Measurements from ENCODE around the gene ABCC2.

The ABCC2 gene

DNA sequence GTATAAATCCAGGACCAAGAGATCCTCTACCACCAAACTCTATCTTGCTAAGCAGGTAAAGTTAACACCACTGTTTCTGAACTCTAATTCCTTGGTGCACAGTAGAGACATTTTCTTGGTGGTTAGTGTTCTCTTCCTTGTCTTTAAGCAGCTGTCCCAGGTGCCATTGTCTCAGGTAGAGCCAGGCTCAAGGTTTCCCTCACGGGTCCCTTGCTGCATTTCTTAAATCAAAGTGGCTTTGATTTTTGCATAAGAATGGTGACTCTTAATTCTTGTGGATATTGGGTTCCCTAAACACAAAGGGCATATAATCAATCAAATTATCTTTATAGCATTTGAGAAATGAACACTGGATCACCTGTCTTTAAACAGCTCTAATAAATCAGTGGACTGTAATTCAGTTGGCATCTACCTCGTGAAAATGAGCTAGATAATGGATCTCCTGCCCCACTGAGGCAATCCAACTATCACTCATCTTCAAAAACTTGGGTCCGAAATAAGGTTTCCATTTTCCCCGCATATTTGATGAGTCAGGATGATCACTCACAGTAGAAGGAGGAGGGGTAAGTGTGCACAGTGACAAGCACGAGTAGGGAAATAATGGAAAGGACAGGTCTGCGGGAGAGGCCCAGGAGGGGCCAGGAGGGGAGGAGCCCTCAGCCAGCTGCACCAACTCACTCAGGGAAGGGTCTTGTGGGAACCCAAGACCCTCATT lies 2.4 kb downstream of the ABCC2 start:
- Mint-ChIP-seq H3K36me3 (peaks cover 4 to 34% of the 10 kb centered on the region in 2 donors), H3K4me1 (no peaks in the 10 kb centered on the region), H3K27ac (no peak overlapping the region)

DNA sequence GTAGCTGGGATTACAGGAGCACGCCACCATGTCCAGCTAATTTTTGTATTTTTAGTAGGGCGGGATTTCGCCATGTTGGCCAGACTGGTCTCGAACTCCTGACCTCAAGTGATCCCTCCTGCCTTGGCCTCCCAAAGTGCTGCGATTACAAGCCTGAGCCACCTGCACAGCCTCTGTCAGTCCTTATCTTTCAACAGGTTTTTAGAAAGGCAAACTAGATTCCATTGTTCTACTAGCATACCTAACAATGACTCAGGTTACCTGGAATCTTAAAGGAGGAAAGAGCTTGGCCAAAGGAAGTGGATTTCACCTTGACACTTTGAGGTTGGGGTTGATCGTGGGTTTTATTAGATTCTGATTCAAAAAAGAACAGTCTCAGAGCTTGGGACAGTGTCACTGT lies 3.2 kb downstream of the ABCC2 start:
- DNase-seq = no peak
- H3K36me3 Mint-ChIP-seq = peaks cover 4 to 34% of the 10 kb centered on the region in 2 donors
- H3K4me1 Mint-ChIP-seq = no peaks in the 10 kb centered on the region
- no peaks in the 10 kb centered on the region for H3K9me3 Mint-ChIP-seq
- no peak overlapping the region for H3K4me3 Mint-ChIP-seq
- no peak overlapping the region for H3K27ac Mint-ChIP-seq
- no peaks in the 10 kb centered on the region for H3K27me3 Mint-ChIP-seq
- ATAC-seq (replicated peaks) = no peak

More for the DNA sequence above, 2.4 kb downstream of the ABCC2 start:
- DNase-seq (no peak), ATAC-seq (replicated peaks) (no peak)
- Mint-ChIP-seq H3K9me3 (no peaks in the 10 kb centered on the region), H3K27me3 (no peaks in the 10 kb centered on the region), H3K4me3 (no peak overlapping the region)

- Mint-ChIP-seq H3K27ac (no peak overlapping the region), H3K36me3 (peaks cover 7 to 37% of the 10 kb centered on the region in 2 donors), H3K27me3 (no peaks in the 10 kb centered on the region), H3K9me3 (no peaks in the 10 kb centered on the region), H3K4me3 (no peak overlapping the region), H3K4me1 (no peaks in the 10 kb centered on the region)
- DNase-seq = no peak
- no peak for ATAC-seq (replicated peaks)
Observed at GRCh38 chr10:99787311-99787710, 4.9 kb downstream of the ABCC2 start.

GRCh38 chr10:99787782-99788445 lies 5.5 kb downstream of the ABCC2 start:
- DNase-seq (no peak), ATAC-seq (replicated peaks) (no peak)
- Mint-ChIP-seq H3K4me1 (no peaks in the 10 kb centered on the region), H3K36me3 (peaks cover 7 to 37% of the 10 kb centered on the region in 2 donors), H3K9me3 (no peaks in the 10 kb centered on the region), H3K27me3 (no peaks in the 10 kb centered on the region), H3K4me3 (no peak overlapping the region), H3K27ac (no peak overlapping the region)

DNA sequence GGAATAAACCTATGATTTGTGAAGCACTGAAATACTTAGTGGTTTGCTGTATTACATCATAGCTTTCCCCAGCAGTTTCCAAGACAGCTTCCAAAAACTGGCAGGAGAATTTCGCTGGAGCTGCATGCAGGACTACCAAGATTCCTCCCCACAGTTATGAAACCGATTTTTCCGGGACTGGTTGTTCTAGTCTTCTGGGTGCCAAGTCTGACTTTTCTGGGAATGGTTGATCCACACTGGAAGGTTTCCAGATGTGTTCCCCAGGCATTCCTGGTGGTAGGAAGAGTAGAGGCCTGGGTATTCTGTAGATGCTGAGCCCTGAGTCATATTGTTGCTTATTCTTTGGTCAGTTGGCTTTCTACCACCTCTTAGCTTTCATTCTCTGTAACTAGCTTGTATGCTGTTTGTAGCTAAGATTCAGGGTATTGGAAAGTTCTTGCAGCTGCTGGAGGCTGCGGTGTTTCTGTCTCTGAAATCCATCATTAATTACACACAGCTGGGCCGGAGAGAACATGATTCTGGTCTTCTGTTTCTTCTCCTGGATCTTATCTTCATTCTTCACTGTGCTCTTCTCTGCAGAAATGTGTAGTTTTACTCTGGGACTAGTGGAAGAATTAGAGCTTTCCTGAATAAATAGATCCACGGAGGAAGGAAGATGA lies 6.3 kb downstream of the ABCC2 start:
- DNase-seq (no peak), ATAC-seq (replicated peaks) (no peak)
- no peak overlapping the region for H3K4me3 Mint-ChIP-seq
- no peaks in the 10 kb centered on the region for H3K4me1 Mint-ChIP-seq
- H3K9me3 Mint-ChIP-seq = no peaks in the 10 kb centered on the region
- no peak overlapping the region for H3K27ac Mint-ChIP-seq
- H3K36me3 Mint-ChIP-seq = peaks cover 12 to 44% of the 10 kb centered on the region in 2 donors
- H3K27me3 Mint-ChIP-seq = no peaks in the 10 kb centered on the region

GRCh38 chr10:99791831-99792230 lies 9.4 kb downstream of the ABCC2 start:
- no peak for ATAC-seq (replicated peaks)
- Mint-ChIP-seq H3K4me3 (no peak overlapping the region), H3K27ac (no peak overlapping the region)

GRCh38 chr10:99793819-99794218 lies 11.4 kb downstream of the ABCC2 start:
- H3K36me3 Mint-ChIP-seq = peaks cover 19 to 39% of the 10 kb centered on the region in 2 donors
- H3K27me3 Mint-ChIP-seq = no peaks in the 10 kb centered on the region
- no peak overlapping the region for H3K4me3 Mint-ChIP-seq
- DNase-seq (no peak), ATAC-seq (replicated peaks) (no peak)
- H3K4me1 Mint-ChIP-seq = no peaks in the 10 kb centered on the region
- H3K9me3 Mint-ChIP-seq = no peaks in the 10 kb centered on the region
- H3K27ac Mint-ChIP-seq = no peak overlapping the region

More at GRCh38 chr10:99791831-99792230, 9.4 kb downstream of the ABCC2 start:
- DNase-seq = no peak
- Mint-ChIP-seq H3K4me1 (no peaks in the 10 kb centered on the region), H3K36me3 (peaks cover 14 to 42% of the 10 kb centered on the region in 2 donors), H3K9me3 (no peaks in the 10 kb centered on the region), H3K27me3 (no peaks in the 10 kb centered on the region)

- Mint-ChIP-seq H3K36me3 (peaks cover 19 to 41% of the 10 kb centered on the region in 2 donors), H3K9me3 (no peaks in the 10 kb centered on the region), H3K4me1 (no peaks in the 10 kb centered on the region), H3K27me3 (no peaks in the 10 kb centered on the region), H3K27ac (no peak overlapping the region), H3K4me3 (no peak overlapping the region)
- DNase-seq (no peak), ATAC-seq (replicated peaks) (no peak)
Observed at GRCh38 chr10:99796928-99797327, 14.5 kb downstream of the ABCC2 start.

DNA sequence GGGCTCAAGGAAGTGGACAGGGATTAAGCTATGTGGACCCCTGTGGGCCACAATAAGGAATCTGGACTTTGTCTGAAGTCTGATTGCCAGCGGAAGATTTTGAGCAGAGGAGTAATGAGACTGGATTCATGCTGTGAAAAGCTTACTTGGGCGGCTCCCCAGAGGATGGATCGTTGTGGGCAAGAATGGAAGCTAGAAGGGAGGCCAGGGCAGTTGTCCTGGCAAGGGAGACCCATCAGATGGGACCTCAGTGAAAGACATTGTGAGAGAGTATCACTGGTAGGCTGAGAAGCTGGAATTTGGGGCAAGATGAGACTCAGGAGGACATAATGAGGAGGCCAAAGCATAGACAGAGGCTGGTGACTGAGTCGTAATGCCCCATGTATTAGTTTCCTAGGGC lies 15.6 kb downstream of the ABCC2 start:
- ATAC-seq (replicated peaks) (no peak), DNase-seq (no peak)
- Mint-ChIP-seq H3K4me3 (no peak overlapping the region), H3K9me3 (no peaks in the 10 kb centered on the region), H3K27ac (no peak overlapping the region), H3K4me1 (no peaks in the 10 kb centered on the region), H3K36me3 (peaks cover 15 to 37% of the 10 kb centered on the region in 2 donors), H3K27me3 (no peaks in the 10 kb centered on the region)

DNA sequence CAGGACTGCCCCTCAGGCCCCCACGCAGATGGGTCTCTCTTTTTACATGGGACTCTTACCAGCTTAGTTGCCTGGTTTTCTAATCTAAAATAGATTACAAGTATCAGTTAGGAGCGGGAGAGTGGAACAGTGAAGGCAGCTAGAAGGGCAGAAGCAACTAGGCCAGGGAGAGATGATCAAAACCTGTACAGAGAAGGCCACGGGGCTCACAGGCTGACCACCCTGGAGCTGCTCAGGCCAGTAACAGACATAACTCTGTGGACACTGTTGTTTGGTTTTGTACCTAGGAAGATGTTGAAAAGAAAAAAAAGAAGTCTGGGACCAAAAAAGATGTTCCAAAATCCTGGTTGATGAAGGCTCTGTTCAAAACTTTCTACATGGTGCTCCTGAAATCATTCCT lies 16.5 kb downstream of the ABCC2 start:
- ATAC-seq (replicated peaks) = no peak
- peaks cover 18 to 34% of the 10 kb centered on the region in 2 donors for H3K36me3 Mint-ChIP-seq
- no peaks in the 10 kb centered on the region for H3K4me1 Mint-ChIP-seq

DNA sequence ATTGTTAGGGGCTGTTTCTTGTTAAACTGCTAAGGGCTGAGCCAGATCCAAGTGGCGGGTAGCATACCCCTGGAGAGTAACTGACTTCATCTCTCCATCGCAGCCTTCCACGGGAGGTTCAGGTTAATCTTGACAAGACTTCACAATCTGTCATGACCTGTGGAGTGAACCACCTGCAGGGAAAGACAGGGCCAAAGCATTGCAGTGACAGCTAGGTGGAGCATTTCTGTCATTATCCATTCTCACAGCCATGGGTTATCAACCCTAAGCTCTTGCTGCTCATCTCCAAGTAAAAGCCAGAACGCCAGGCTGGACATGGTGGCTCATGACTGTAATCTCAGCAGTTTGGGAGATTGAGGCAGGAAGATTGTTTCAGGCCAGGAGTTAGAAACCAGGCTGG lies 17.2 kb downstream of the ABCC2 start:
- no peak for ATAC-seq (replicated peaks)
- Mint-ChIP-seq H3K4me1 (no peaks in the 10 kb centered on the region), H3K9me3 (no peaks in the 10 kb centered on the region), H3K4me3 (no peak overlapping the region), H3K27me3 (no peaks in the 10 kb centered on the region), H3K36me3 (peaks cover 22 to 40% of the 10 kb centered on the region in 2 donors), H3K27ac (no peak overlapping the region)
- DNase-seq = no peak

More for the DNA sequence above, 16.5 kb downstream of the ABCC2 start:
- Mint-ChIP-seq H3K4me3 (no peak overlapping the region), H3K9me3 (no peaks in the 10 kb centered on the region), H3K27me3 (no peaks in the 10 kb centered on the region), H3K27ac (no peak overlapping the region)
- no peak for DNase-seq

DNA sequence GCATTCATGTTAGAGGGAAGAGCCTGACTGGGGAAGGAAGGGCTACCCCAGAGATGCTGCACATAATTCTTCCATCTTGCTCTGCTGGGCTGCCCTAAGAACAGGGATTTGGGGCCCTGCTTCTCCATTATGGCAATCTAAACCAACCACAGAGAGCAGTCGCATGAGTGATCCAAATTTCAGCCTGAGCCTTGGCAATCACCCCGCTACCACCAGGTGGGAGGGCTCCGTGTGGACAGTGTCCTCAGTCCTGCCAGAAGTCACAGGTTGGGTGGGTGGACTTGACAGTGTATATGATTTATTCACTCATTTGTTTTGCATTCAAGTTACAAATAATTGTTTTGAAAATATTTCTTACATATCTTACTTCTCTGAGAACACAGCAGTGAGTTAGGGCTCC lies 22.0 kb downstream of the ABCC2 start:
- no peaks in the 10 kb centered on the region for H3K9me3 Mint-ChIP-seq
- no peaks in the 10 kb centered on the region for H3K4me1 Mint-ChIP-seq
- ATAC-seq (replicated peaks) = no peak
- H3K4me3 Mint-ChIP-seq = no peak overlapping the region
- peaks cover 21 to 36% of the 10 kb centered on the region in 2 donors for H3K36me3 Mint-ChIP-seq
- H3K27me3 Mint-ChIP-seq = no peaks in the 10 kb centered on the region
- no peak overlapping the region for H3K27ac Mint-ChIP-seq
- no peak for DNase-seq

DNA sequence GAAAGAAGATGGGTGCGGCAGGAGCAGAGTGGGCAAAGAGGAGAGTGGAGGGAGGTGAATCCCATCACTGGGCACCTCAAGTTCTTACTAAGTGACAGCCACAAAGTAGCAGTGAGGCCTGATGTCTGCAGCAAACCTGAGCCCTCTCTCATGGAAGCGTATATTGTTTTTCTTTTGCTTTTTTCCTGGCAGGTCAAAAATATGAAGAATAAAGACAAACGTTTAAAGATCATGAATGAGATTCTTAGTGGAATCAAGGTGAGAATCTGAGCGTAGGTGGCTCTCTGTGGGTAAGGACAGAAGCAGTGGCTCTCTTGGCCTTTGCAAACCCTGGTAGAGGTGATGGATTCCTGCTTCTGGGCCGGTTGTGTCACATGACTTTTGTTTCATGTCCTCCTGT lies 22.8 kb downstream of the ABCC2 start:
- Mint-ChIP-seq H3K4me3 (no peak overlapping the region), H3K9me3 (no peaks in the 10 kb centered on the region)
- DNase-seq = no peak

DNA sequence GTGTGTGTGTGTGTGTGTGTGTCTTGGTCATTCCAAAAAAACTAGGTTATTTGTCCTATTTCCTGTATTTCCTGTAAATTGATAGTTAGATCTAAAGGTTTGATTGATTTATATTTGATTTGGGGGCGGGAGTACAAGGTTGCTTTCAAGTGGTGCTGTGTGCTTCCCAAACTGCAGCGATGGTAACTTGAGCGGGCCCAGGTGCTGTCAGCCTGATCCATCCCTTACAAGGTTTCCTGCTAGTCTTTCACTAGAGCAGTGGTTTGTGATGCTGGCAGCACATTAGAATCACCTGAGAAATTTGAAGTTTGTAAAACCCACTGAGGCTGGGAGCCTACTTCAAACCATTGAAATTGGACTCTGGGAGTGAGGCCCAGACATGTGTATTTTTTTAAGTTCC lies 23.7 kb downstream of the ABCC2 start:
- no peak overlapping the region for H3K4me3 Mint-ChIP-seq
- no peak for ATAC-seq (replicated peaks)
- no peaks in the 10 kb centered on the region for H3K4me1 Mint-ChIP-seq
- H3K27me3 Mint-ChIP-seq = no peaks in the 10 kb centered on the region
- H3K36me3 Mint-ChIP-seq = peaks cover 22 to 43% of the 10 kb centered on the region in 2 donors
- no peaks in the 10 kb centered on the region for H3K9me3 Mint-ChIP-seq
- H3K27ac Mint-ChIP-seq = no peak overlapping the region
- no peak for DNase-seq

More for the DNA sequence above, 22.8 kb downstream of the ABCC2 start:
- Mint-ChIP-seq H3K36me3 (peaks cover 22 to 43% of the 10 kb centered on the region in 2 donors), H3K4me1 (no peaks in the 10 kb centered on the region), H3K27me3 (no peaks in the 10 kb centered on the region), H3K27ac (no peak overlapping the region)
- no peak for ATAC-seq (replicated peaks)

DNA sequence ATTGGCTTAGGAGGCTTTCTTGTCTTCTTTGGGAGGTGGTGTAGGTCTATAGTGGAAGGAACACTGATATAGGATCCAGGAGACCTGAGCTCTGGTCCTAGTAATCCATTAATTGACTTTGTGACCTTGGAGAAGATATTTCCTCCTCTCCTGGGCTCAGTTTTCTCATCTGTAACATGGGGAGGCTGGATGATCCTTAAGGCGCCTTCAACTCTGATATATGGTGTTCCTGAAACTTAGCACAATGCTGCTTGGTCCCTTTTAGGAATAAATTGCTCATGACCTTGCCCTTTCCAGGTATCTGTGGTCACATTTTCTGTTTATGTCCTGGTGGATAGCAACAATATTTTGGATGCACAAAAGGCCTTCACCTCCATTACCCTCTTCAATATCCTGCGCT lies 25.3 kb downstream of the ABCC2 start:
- Mint-ChIP-seq H3K36me3 (peaks cover 21 to 37% of the 10 kb centered on the region in 2 donors), H3K27me3 (no peaks in the 10 kb centered on the region), H3K4me3 (no peak overlapping the region), H3K27ac (no peak overlapping the region), H3K9me3 (no peaks in the 10 kb centered on the region), H3K4me1 (no peaks in the 10 kb centered on the region)
- DNase-seq = no peak
- no peak for ATAC-seq (replicated peaks)

Data from stimulated activated naive B cell treated with anti-CD40 and anti-IgM and Interleukin-4, amounts not matched to agents 10 μg/mL and 1 μg/mL and 100 μg/mL, for 72 hours (primary cell).